HepG2 (cell line): ENCODE results near the gene TEX55. TPM values are rescaled to one million over a fixed set of nuclear protein-coding genes. Genes with fewer than 3 reads are reported as not detected.

Experiments
- DMAP1 ChIP-seq: IDR thresholded peaks from 2 replicates; pipeline ENCODE4 v1.6.1; 2016
- E2F2 ChIP-seq: sonication (generic); formaldehyde crosslinking; IDR thresholded peaks from 2 replicates; pipeline ENCODE4 v1.4.0; 2020; ENCODE audit warnings: missing genetic modification reagents, borderline replicate concordance
- ELK4 ChIP-seq: sonication (generic); formaldehyde crosslinking; IDR thresholded peaks from 2 replicates; pipeline ENCODE4 v1.9.0; 2021; ENCODE audit warnings: missing genetic modification reagents, borderline replicate concordance
- HMG20A ChIP-seq: IDR thresholded peaks from 2 replicates; pipeline ENCODE4 v1.6.1; 2016; ENCODE audit warnings: borderline replicate concordance
- IRF2 ChIP-seq: IDR thresholded peaks from 2 replicates; pipeline ENCODE4 v1.6.1; 2018; ENCODE audit warnings: missing genetic modification reagents, missing compliant biosample characterization
- PITX1 ChIP-seq: sonication (generic); formaldehyde crosslinking; IDR thresholded peaks from 2 replicates; pipeline ENCODE4 v1.5.1; 2020; ENCODE audit warnings: mild to moderate bottlenecking, missing genetic modification reagents
- ZNF609 ChIP-seq: sonication (generic); formaldehyde crosslinking; IDR thresholded peaks from 2 replicates; pipeline ENCODE4 v1.4.0; 2020; ENCODE audit warnings: mild to moderate bottlenecking, missing genetic modification reagents, borderline replicate concordance
- polyA plus RNA-seq, 8 experiments: library from polyadenylated mRNA; depleted of rRNA in 3 of 8; stranded (reverse) in 7 of 8; unstranded in 1 of 8; fragments of >200 nt; fragmentation: Illumina TruSeq in 4 of 8; extraction: Trizol in 4 of 8; gene quantifications; 2 replicates each; pipeline versions ENCODE4 v1.2.1 to v1.2.3, GENCODE V29; 2011 to 2016; ENCODE audit warnings: low read depth in 4 of 8, missing spikeins in 1 of 8, mixed read lengths in 1 of 8; ENCODE audit not compliant: insufficient read depth in 1 of 8
- total RNA-seq, 5 experiments: library from RNA; depleted of rRNA; stranded (reverse); fragments of >200 nt; fragmentation: Illumina TruSeq; extraction: Trizol; gene quantifications; 2 replicates each; pipeline ENCODE4 v1.2.3, GENCODE V29; 2016; ENCODE audit warnings: low read depth in 1 of 5

TEX55 gene
- total and polyA plus RNA-seq, 2 of the 13 experiments (the other 11 are each of a cell fraction or from before 2014, with no cell fraction given) = not detected

- TF ChIP-seq ELK4 (CRISPR knock-in tag) (no peak), E2F2 (CRISPR knock-in tag) (no peak), IRF2 (CRISPR knock-in tag) (no peak), ZNF609 (CRISPR knock-in tag) (no peak), PITX1 (no peak), DMAP1 (CRISPR knock-in tag) (no peak), HMG20A (CRISPR knock-in tag) (no peak)
- TF ChIP-seq, all 625 proteins: peak for 0
Measured at GRCh38 chr3:119170821-119171220, 24.9 kb downstream of the TEX55 start (continued).
